Activated B cell treated with CpG ODN at 0.5 μM for 24 hours (primary cell): Measurements from ENCODE around the gene BSN. TPM values are rescaled to one million over a fixed set of nuclear protein-coding genes. Genes with fewer than 3 reads are reported as not detected.

ENCODE experiments used
- ATAC-seq: fragments of 200-7000 bp; cut with Tn5 transposase; one replicate; pipeline ENCODE4 v1.10.0; 2021; ENCODE audit warnings: low read depth, mild to moderate bottlenecking, moderate library complexity
- CTCF ChIA-PET: fragments of 350-600 bp; sonication (Branson Sonifier 250); formaldehyde crosslinking; loops from one replicate; lab custom pipeline; 2021; ENCODE audit warnings: antibody characterized with exemption; lab: Charles Lee
- POLR2A ChIA-PET: fragments of 350-600 bp; sonication (Branson Sonifier 250); formaldehyde crosslinking; loops from one replicate; lab custom pipeline; 2021; ENCODE audit warnings: antibody characterized with exemption; lab: Charles Lee
- DNase-seq: peaks from one replicate; pipeline ENCODE4 v3.0.0; 2022
- H3K27ac Mint-ChIP-seq: one replicate; pipeline ENCODE4 v1.8.0; 2020; ENCODE audit warnings: mixed read lengths
- H3K27me3 Mint-ChIP-seq: one replicate; pipeline ENCODE4 v1.8.0; 2021; ENCODE audit warnings: mixed read lengths
- H3K36me3 Mint-ChIP-seq: one replicate; pipeline ENCODE4 v1.8.0; 2021; ENCODE audit warnings: low read depth, mixed read lengths
- H3K4me1 Mint-ChIP-seq: one replicate; pipeline ENCODE4 v1.8.0; 2021; ENCODE audit warnings: mixed read lengths
- H3K4me3 Mint-ChIP-seq: one replicate; pipeline ENCODE4 v1.8.0; 2020; ENCODE audit warnings: mild to moderate bottlenecking, mixed read lengths
- H3K9me3 Mint-ChIP-seq: one replicate; pipeline ENCODE4 v1.8.0; 2020; ENCODE audit warnings: mixed read lengths
- intact Hi-C: fragments of 100-400 bp; cut with micrococcal nuclease; formaldehyde crosslinking; loops from one replicate; pipeline ENCODE4 v1.15.1; 2024
- total RNA-seq: library from RNA; stranded (reverse); gene quantifications from 2 replicates; pipeline ENCODE4 v1.2.3, GENCODE V29; 2022
- TF ChIP-seq, protein P1 (sequence below): fragments of 200-600 bp; IDR thresholded peaks from one replicate; pipeline ENCODE4 v1.8.0; 2022; ENCODE audit warnings: antibody characterized with exemption, mild to moderate bottlenecking

BSN gene
- total RNA-seq, 1 donor from 2014 or later = 0.69 TPM

DNA sequence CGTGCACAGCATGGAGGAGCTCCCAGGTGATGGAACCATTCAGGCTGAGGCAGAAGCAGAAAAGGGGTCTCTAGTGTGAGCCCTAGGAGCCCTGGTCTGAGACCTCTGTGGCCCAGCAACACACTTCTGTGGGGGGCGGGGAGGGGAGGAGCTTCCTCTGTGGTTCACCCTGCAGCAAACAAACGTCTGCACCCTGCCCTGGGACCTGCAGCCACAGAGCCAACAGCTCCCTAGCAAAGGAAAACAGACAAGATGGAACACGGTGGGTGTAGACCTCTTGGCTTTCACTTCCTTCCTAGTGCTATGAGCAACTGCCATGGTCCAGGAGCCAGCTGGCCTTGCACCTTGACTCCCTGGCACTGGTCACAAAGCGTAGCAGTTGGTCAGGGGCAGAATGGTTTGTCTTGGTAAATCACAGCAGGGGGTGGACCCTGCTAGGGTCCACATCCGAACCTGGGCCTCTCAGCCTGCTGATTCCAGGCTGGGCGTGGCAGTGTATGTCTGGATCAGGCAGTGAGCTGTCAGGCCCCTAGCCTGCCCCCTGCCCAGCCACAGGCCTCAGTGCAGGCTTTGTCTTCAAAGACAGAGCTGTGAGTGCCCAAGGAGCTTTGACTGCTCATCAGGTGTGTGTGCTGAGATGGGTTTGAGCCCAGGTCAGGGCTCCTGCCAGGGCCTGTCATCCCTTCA lies 158.5 kb downstream of the BSN start:
- Mint-ChIP-seq H3K4me1 (peaks cover under 1% of the 10 kb centered on the region), H3K27ac (no peak overlapping the region), H3K9me3 (no peaks in the 10 kb centered on the region), H3K4me3 (no peak overlapping the region), H3K27me3 (no peaks in the 10 kb centered on the region), H3K36me3 (peaks cover 15% of the 10 kb centered on the region)
- ChIA-PET CTCF (interaction anchor here (1.0 kb wide), 1 partner anchor 9 kb away, joined by 3 read pairs; no protein-coding TSS in a partner anchor), POLR2A (interaction anchor here (0.5 kb wide), 2 partner anchors 26 to 1927 kb away, joined by 4 read pairs; no protein-coding TSS in a partner anchor)
- ATAC-seq (no peak), DNase-seq (no peak)
- intact Hi-C loops = no loop called here
- TF ChIP-seq, protein P1, sequence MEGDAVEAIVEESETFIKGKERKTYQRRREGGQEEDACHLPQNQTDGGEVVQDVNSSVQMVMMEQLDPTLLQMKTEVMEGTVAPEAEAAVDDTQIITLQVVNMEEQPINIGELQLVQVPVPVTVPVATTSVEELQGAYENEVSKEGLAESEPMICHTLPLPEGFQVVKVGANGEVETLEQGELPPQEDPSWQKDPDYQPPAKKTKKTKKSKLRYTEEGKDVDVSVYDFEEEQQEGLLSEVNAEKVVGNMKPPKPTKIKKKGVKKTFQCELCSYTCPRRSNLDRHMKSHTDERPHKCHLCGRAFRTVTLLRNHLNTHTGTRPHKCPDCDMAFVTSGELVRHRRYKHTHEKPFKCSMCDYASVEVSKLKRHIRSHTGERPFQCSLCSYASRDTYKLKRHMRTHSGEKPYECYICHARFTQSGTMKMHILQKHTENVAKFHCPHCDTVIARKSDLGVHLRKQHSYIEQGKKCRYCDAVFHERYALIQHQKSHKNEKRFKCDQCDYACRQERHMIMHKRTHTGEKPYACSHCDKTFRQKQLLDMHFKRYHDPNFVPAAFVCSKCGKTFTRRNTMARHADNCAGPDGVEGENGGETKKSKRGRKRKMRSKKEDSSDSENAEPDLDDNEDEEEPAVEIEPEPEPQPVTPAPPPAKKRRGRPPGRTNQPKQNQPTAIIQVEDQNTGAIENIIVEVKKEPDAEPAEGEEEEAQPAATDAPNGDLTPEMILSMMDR = no peak

DNA sequence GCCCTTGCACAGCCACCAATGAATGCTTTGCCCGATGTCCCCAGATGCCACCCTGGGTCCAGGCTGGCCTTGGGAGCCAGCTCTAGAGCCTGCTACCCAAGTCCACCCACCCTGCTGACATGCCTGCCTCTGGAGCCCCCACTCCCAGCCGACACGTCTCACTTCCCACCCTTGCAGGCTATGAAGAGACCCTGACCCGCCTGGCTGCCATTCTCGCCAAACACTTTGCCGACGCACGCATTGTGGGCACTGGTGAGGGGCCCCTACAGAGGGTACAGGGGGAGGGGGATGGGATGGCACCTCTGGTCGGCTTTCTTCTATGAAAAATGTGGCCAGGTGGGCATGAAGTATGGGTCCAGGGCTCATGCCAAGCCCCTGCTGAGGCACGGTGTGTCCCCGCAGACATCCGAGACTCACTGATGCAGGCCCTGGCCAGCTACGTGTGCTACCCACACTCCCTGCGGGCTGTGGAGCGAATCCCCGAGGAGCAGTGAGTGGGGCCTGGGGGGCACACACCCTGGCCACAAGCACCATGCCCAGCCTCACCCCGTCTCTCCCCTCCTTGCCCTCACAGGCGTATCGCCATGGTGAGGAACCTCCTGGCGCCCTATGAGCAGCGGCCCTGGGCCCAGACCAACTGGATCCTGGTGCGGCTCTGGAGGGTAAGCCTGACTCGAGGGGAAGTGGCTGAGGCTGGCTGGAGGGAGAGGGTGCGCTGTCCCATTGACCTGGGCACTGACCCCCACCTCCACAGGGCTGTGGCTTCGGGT lies 159.2 kb downstream of the BSN start:
- DNase-seq (no peak), ATAC-seq (no peak)
- Mint-ChIP-seq H3K4me3 (no peak overlapping the region), H3K27me3 (no peaks in the 10 kb centered on the region), H3K36me3 (peaks cover 10% of the 10 kb centered on the region), H3K9me3 (no peaks in the 10 kb centered on the region), H3K27ac (no peak overlapping the region), H3K4me1 (peaks cover 1% of the 10 kb centered on the region)
- CTCF ChIA-PET = interaction anchor here (1.0 kb wide), 1 partner anchor 10 kb away, joined by 3 read pairs; no protein-coding TSS in a partner anchor
- TF ChIP-seq, protein P1 = no peak
- intact Hi-C loops = no loop called here
- POLR2A ChIA-PET = interaction anchor here (0.5 kb wide), 1 partner anchor 1928 kb away, joined by 4 read pairs; no protein-coding TSS in a partner anchor

DNA sequence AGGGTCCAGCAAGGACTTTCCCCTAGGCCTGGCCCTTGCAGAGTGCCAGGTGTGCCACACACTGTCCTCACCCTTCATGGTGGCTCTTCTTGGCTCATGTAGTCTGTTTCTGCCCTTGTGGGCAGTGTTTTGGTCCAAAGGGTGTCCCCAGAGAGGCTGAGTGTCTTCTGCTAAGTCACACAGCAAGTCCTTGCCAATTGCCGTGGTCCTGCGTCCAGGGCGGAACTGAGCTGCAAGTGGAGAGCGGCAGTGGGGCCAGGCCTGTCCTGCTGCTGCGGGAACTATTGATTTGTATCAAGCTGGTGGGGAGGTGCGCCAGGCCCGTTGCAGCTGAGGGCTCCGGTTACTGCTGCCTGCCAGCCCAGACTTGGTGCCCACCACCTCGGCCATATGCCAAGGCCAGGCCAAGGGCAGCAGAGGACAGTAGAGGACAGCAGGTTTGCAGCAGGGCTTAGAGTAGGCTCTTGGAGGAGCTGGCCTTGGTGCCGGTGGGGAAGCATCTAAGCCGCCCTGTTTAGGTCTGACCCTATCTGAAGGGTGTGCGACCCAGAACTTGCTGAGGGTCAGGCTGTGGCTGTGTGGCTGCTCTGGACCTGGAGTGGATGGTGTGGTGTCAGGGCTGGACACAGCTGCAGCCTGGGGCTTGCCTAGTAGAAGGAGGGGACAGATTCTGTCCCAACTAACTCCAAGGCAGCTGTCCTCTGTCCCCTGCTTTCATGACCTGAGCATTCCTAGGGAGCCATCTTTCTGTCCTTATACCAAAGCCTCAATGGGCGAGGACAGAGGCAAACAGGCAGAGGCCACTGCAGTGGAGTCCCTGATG lies 160.7 kb downstream of the BSN start:
- ChIA-PET POLR2A (interaction anchor here (0.6 kb wide), 2 partner anchors 28 to 1262 kb away, joined by 3 to 4 read pairs; no protein-coding TSS in a partner anchor), CTCF (no interaction called here)
- Mint-ChIP-seq H3K36me3 (peaks cover 8% of the 10 kb centered on the region), H3K4me3 (no peak overlapping the region), H3K9me3 (no peaks in the 10 kb centered on the region), H3K4me1 (peaks cover 11% of the 10 kb centered on the region), H3K27me3 (no peaks in the 10 kb centered on the region), H3K27ac (no peak overlapping the region)
- no peak for ATAC-seq
- DNase-seq = no peak
- TF ChIP-seq, protein P1 = no peak
- intact Hi-C loops = no loop called here

DNA sequence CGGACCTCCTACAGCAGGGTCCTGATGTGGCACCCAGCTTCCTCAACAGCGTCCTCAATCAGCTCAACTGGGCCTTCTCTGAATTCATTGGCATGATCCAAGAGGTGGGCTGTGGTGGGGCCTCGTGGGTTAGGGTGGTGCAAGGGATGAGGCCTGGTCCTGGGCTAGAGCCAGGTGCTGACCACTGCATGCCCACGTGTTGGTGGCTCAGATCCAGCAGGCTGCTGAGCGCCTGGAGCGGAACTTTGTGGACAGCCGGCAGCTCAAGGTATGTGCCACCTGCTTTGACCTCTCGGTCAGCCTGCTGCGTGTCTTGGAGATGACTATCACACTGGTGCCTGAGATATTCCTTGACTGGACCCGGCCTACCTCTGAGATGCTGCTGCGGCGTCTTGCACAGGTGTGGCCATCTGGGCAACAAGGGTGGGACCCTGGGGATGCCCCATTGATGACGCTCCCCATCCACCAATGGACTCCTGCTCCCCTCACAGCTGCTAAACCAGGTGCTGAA lies 161.4 kb downstream of the BSN start:
- TF ChIP-seq, protein P1 = no peak
- DNase-seq = no peak
- Mint-ChIP-seq H3K4me1 (peaks cover 11% of the 10 kb centered on the region), H3K27ac (no peak overlapping the region), H3K4me3 (no peak overlapping the region), H3K27me3 (no peaks in the 10 kb centered on the region), H3K9me3 (no peaks in the 10 kb centered on the region), H3K36me3 (peaks cover 10% of the 10 kb centered on the region)
- ChIA-PET POLR2A (interaction anchor here (0.6 kb wide), 2 partner anchors 27 to 1263 kb away, joined by 3 to 4 read pairs; no protein-coding TSS in a partner anchor), CTCF (no interaction called here)
- intact Hi-C loops = no loop called here
- no peak for ATAC-seq
